ENCODE results near the gene P2RY14.

Gene P2RY14

GRCh38 chr3:151293127-151293526 lies 14.8 kb upstream of the P2RY14 start:
- no peak for TF ChIP-seq CTCF (IDR thresholded peaks at IDR 0.05; ENCODE audit: insufficient read depth, low read length, poor library complexity, severe bottlenecking)
- no peak for DNase-seq (ENCODE audit: extremely low read depth, insufficient read length)
- no peaks in the 10 kb centered on the region for H3K36me3 ChIP-seq (ENCODE audit: control insufficient read depth, insufficient read depth, low read length)
- H3K4me3 ChIP-seq (replicated peaks; ENCODE audit: low read depth, low read length), result no peak overlapping the region
- no peaks in the 10 kb centered on the region; the same call in 1 of the 2 replicates for H3K27me3 ChIP-seq (replicated peaks; ENCODE audit: control insufficient read depth, insufficient read depth, low read length)

- TF ChIP-seq CTCF (IDR thresholded peaks at IDR 0.05; ENCODE audit: insufficient read depth, low read length, poor library complexity, severe bottlenecking), result peak; percentile 15
- no peak for DNase-seq (ENCODE audit: extremely low read depth, insufficient read length)
- Histone ChIP-seq H3K27me3 (replicated peaks; ENCODE audit: control insufficient read depth, insufficient read depth, low read length) (no peaks in the 10 kb centered on the region; the same call in 1 of the 2 replicates), H3K4me3 (replicated peaks; ENCODE audit: low read depth, low read length) (no peak overlapping the region), H3K36me3 (ENCODE audit: control insufficient read depth, insufficient read depth, low read length) (no peaks in the 10 kb centered on the region)
These were observed 12.3 kb upstream of the P2RY14 start for GRCh38 chr3:151290673-151291072.

- no peak for TF ChIP-seq CTCF (IDR thresholded peaks at IDR 0.05; ENCODE audit: insufficient read depth, low read length, poor library complexity, severe bottlenecking)
- DNase-seq (ENCODE audit: extremely low read depth, insufficient read length), result no peak
- Histone ChIP-seq H3K27me3 (replicated peaks; ENCODE audit: control insufficient read depth, insufficient read depth, low read length) (no peaks in the 10 kb centered on the region; the same call in 1 of the 2 replicates), H3K4me3 (replicated peaks; ENCODE audit: low read depth, low read length) (no peak overlapping the region), H3K36me3 (ENCODE audit: control insufficient read depth, insufficient read depth, low read length) (no peaks in the 10 kb centered on the region)
These were observed 11.1 kb upstream of the P2RY14 start for GRCh38 chr3:151289445-151289844.

GRCh38 chr3:151285940-151286339 lies 7.6 kb upstream of the P2RY14 start:
- no peak for TF ChIP-seq CTCF (IDR thresholded peaks at IDR 0.05; ENCODE audit: insufficient read depth, low read length, poor library complexity, severe bottlenecking)
- H3K4me3 ChIP-seq (replicated peaks; ENCODE audit: low read depth, low read length), result no peak overlapping the region

GRCh38 chr3:151283907-151284461 lies 5.6 kb upstream of the P2RY14 start:
- no peak for DNase-seq (ENCODE audit: extremely low read depth, insufficient read length)
- no peak overlapping the region for H3K4me3 ChIP-seq (replicated peaks; ENCODE audit: low read depth, low read length)
- no peaks in the 10 kb centered on the region; the same call in 1 of the 2 replicates for H3K27me3 ChIP-seq (replicated peaks; ENCODE audit: control insufficient read depth, insufficient read depth, low read length)
- no peaks in the 10 kb centered on the region for H3K36me3 ChIP-seq (ENCODE audit: control insufficient read depth, insufficient read depth, low read length)
- no peak for TF ChIP-seq CTCF (IDR thresholded peaks at IDR 0.05; ENCODE audit: insufficient read depth, low read length, poor library complexity, severe bottlenecking)

More at GRCh38 chr3:151285940-151286339, 7.6 kb upstream of the P2RY14 start:
- H3K27me3 ChIP-seq (replicated peaks; ENCODE audit: control insufficient read depth, insufficient read depth, low read length), result no peaks in the 10 kb centered on the region; the same call in 1 of the 2 replicates
- no peaks in the 10 kb centered on the region for H3K36me3 ChIP-seq (ENCODE audit: control insufficient read depth, insufficient read depth, low read length)
- no peak for DNase-seq (ENCODE audit: extremely low read depth, insufficient read length)

GRCh38 chr3:151283387-151283786 lies 5.0 kb upstream of the P2RY14 start:
- TF ChIP-seq CTCF (IDR thresholded peaks at IDR 0.05; ENCODE audit: insufficient read depth, low read length, poor library complexity, severe bottlenecking), result no peak
- Histone ChIP-seq H3K36me3 (ENCODE audit: control insufficient read depth, insufficient read depth, low read length) (no peaks in the 10 kb centered on the region), H3K27me3 (replicated peaks; ENCODE audit: control insufficient read depth, insufficient read depth, low read length) (no peaks in the 10 kb centered on the region; the same call in 1 of the 2 replicates), H3K4me3 (replicated peaks; ENCODE audit: low read depth, low read length) (no peak overlapping the region)
- DNase-seq (ENCODE audit: extremely low read depth, insufficient read length), result no peak

All from GM06990 (cell line).